GM12878 (cell line): ENCODE measurements around the gene SRP68. TPM values are rescaled to one million over a fixed set of nuclear protein-coding genes. Genes with fewer than 3 reads are reported as not detected.

Experiments used
- DPF2 ChIP-seq: fragments of 450-650 bp; IDR thresholded peaks from 2 replicates; pipeline ENCODE4 v1.6.1; 2017; ENCODE audit warnings: mild to moderate bottlenecking
- EED ChIP-seq: sonication (generic); IDR thresholded peaks from 2 replicates; pipeline ENCODE4 v1.6.1; 2016; ENCODE audit warnings: antibody characterized with exemption, low read depth
- HCFC1 ChIP-seq: fragments of 150-350 bp; IDR thresholded peaks from 2 replicates; pipeline ENCODE4 v1.6.1; 2014; ENCODE audit warnings: low read length
- HDAC6 ChIP-seq: fragments of 200-600 bp; sonication (generic); IDR thresholded peaks from one replicate; pipeline ENCODE4 v1.8.0; 2017; ENCODE audit warnings: antibody characterized with exemption; ENCODE audit not compliant: unreplicated experiment
- HSF1 ChIP-seq: fragments of 150-350 bp; IDR thresholded peaks from 2 replicates; pipeline ENCODE4 v1.6.1; 2014; ENCODE audit warnings: mild to moderate bottlenecking, low read depth, low read length
- MAX ChIP-seq: IDR thresholded peaks from 2 replicates; pipeline ENCODE4 v1.6.1; 2012; ENCODE audit warnings: low read depth, low read length, improper control_type of control experiment
- MEF2A ChIP-seq: IDR thresholded peaks from 2 replicates; pipeline ENCODE4 v1.6.1; 2011; ENCODE audit warnings: low read depth, mild to moderate bottlenecking, low read length, moderate library complexity; ENCODE audit not compliant: insufficient read depth
- MYB ChIP-seq: fragments of 150-350 bp; IDR thresholded peaks from 2 replicates; pipeline ENCODE4 v1.6.1; 2014; ENCODE audit warnings: mild to moderate bottlenecking, low read depth, low read length, borderline replicate concordance
- NRF1 ChIP-seq: conservative IDR thresholded peaks from 2 replicates; pipeline ENCODE4 v1.6.1; 2011; ENCODE audit warnings: mild to moderate bottlenecking, low read depth, low read length, improper control_type of control experiment
- PML ChIP-seq: IDR thresholded peaks from 2 replicates; pipeline ENCODE4 v1.6.1; 2012; ENCODE audit warnings: low read length, inconsistent platforms
- RB1 ChIP-seq: fragments of 450-650 bp; formaldehyde crosslinking; IDR thresholded peaks from 2 replicates; pipeline ENCODE4 v1.6.1; 2017; ENCODE audit warnings: mild to moderate bottlenecking, borderline replicate concordance
- REST ChIP-seq: IDR thresholded peaks from 2 replicates; pipeline ENCODE4 v1.6.1; 2012; ENCODE audit warnings: mild to moderate bottlenecking, low read depth, low read length
- RFX5 ChIP-seq: IDR thresholded peaks from 2 replicates; pipeline ENCODE4 v1.6.1; 2011; ENCODE audit warnings: low read depth, low read length, improper control_type of control experiment
- SP1 ChIP-seq: IDR thresholded peaks from one replicate; pipeline ENCODE4 v1.6.1; 2011; ENCODE audit warnings: low read depth, low read length
- STAT1 ChIP-seq: fragments of 450-650 bp; conservative IDR thresholded peaks from 2 replicates; pipeline ENCODE4 v1.6.1; 2014; ENCODE audit warnings: antibody characterized with exemption, mild to moderate bottlenecking
- USF1 ChIP-seq: IDR thresholded peaks from 2 replicates; pipeline ENCODE4 v1.6.1; 2011; ENCODE audit warnings: borderline replicate concordance, low read depth, mild to moderate bottlenecking, moderate library complexity, mixed read lengths, low read length; ENCODE audit not compliant: insufficient read depth; ENCODE audit errors: extremely low read length
- WRNIP1 ChIP-seq: IDR thresholded peaks from 2 replicates; pipeline ENCODE4 v1.6.1; 2011; ENCODE audit warnings: low read depth, low read length, improper control_type of control experiment, borderline replicate concordance
- ZBTB40 ChIP-seq: fragments of 450-650 bp; IDR thresholded peaks from 2 replicates; pipeline ENCODE4 v1.6.1; 2016; ENCODE audit warnings: mild to moderate bottlenecking, moderate library complexity, borderline replicate concordance
- ZNF24 ChIP-seq: fragments of 450-650 bp; IDR thresholded peaks from 2 replicates; pipeline ENCODE4 v1.6.1; 2017; ENCODE audit warnings: antibody characterized with exemption, mild to moderate bottlenecking
- polyA plus RNA-seq, 11 experiments: library from polyadenylated mRNA; depleted of rRNA in 4 of 11; unstranded in 6 of 11; stranded (reverse) in 5 of 11; fragments of >200 nt; fragmentation: Nextera tagmentation in 4 of 11; fragmentation: Illumina TruSeq in 1 of 11; extraction: Ambion mirVana in 4 of 11; extraction: Trizol in 1 of 11; gene quantifications; 1 replicate in 1 of 11; 2 replicates in 10 of 11; pipeline versions ENCODE4 v1.2.1 to v1.2.3, GENCODE V29; 2011 to 2016; ENCODE audit warnings: inconsistent platforms in 2 of 11, missing spikeins in 2 of 11, low read depth in 1 of 11
- total RNA-seq, 4 experiments: library from RNA; depleted of rRNA in 3 of 4; stranded (reverse); fragments of >200 nt in 3 of 4; fragmentation: Illumina TruSeq in 1 of 4; extraction: Trizol in 1 of 4; gene quantifications; 2 replicates each; pipeline versions ENCODE4 v1.2.1 to v1.2.3, GENCODE V29; 2013 to 2021

SRP68 gene
- total and polyA plus RNA-seq, 10 of the 15 experiments (the other 5 are each of a cell fraction or from before 2014, with no cell fraction given): 24.7 to 89.7 (median 62.7) TPM

GRCh38 chr17:76103274-76104139 is 31.2 kb upstream of the SRP68 start, which contains the start of gene EXOC7 (continued):
- TF ChIP-seq HDAC6: no peak
- TF ChIP-seq SP1: no peak
- TF ChIP-seq USF1: no peak
- peak; percentile 61 for TF ChIP-seq HCFC1
- TF ChIP-seq MYB: no peak
- no peak for TF ChIP-seq REST
- no peak for TF ChIP-seq ZNF24
- peak; percentile 81; the same call in 1 of the 2 replicates for TF ChIP-seq ZBTB40
- TF ChIP-seq WRNIP1: 0 out of 2 replicates have a peak, but pooled peaks have one; percentile 31
- no peak for TF ChIP-seq EED
- no peak for TF ChIP-seq MAX
- no peak for TF ChIP-seq MEF2A
- peak; percentile 43; the same call in 1 of the 2 replicates for TF ChIP-seq NRF1
- no peak; the same call in 1 of the 2 replicates for TF ChIP-seq HSF1
- TF ChIP-seq DPF2: no peak
- peak; percentile 42; the same call in 1 of the 2 replicates for TF ChIP-seq PML
- TF ChIP-seq RFX5: no peak
- TF ChIP-seq RB1: no peak
- TF ChIP-seq STAT1: no peak
